Fibroblast of skin of scalp (primary cell): ENCODE results near the gene SH3D19.
A peak's percentile ranks its signal among the peaks of the same experiment; 100 is the strongest.
"Not testable (repeated sequence)": the region's sequence is repeated elsewhere in the genome, so short reads cannot be mapped to it uniquely, and the experiment has no call there.

Experiments
- DNase-seq: peaks from one replicate; pipeline ENCODE4 v3.0.0-alpha.2; 2013

The SH3D19 gene

DNA sequence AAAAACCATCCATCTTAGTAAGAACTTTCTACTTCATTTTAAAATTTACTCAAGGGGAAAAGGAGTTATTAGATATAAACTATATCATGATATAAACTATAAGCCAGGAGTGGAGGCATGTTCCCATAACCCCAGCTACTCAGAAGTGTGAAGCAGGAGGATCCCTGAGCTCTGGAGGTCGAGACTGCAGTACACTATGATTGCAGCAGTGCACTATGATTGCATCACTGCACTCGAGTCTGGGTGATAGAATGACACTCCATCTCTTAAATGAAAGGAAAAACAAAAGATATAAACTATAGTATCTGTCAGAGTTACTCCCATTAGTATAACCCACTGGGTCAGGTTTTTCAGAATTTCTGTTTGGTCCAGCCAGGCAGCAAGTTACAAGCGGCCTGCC is 178.4 kb downstream of the SH3D19 start:
- DNase-seq: no peak

DNA sequence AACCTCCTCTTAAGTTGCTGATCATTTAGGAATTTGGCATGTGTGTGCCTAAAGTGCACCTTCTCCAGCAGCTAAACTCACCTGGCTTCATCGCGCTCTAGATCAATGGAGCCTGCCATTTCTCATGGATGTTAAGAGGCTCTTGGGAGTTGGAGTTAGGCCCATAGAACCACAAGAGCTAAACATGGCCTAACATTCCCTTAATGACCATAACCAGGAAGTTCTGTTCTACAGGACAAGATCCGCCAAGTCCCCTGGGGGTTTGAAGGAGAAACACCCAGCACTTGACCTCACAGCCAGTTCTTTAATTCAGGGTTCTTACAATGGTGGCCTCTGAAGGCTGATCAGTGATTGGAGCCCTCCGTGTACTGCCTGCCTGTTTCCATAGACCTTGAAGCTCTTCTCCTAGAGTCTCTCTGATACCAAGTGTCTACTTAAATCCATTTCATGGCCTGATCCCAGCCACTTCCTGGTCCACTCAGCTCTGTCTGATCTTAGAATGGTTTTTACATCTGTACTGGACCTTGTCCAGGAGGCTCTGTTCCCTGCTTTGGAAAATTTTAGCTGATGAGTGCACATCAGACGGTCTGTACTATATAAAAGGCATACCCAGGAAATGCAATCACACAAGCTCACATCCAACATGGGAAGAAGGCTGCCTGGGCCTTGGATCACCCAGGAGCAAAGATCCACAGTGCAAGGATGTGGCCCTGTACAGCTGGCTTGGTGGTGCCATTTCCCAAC is 180.9 kb downstream of the SH3D19 start:
- no peak for DNase-seq

- no peak for DNase-seq
Measured at GRCh38 chr4:151143811-151144210, 181.6 kb downstream of the SH3D19 start.

- no peak for DNase-seq
Measured at GRCh38 chr4:151143162-151143561, 182.2 kb downstream of the SH3D19 start.

DNA sequence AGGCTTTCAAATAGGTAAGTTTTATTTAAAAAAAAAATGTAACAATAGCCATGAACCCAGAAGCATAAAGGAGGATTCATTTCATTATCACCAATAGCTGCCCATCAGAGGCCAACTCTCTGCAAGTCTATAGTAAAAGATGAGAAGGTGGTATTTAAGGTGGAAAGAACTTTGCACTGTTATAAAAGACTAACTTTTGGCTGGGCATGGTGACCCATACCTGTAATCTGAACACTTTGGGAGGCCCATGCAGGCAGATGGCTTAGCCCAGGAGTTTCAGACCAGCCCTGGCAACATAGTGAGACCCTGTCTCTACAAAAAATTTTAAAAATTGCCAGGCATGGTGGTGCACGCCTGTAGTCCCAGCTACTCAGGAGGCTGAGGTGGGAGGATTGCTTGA is 182.6 kb downstream of the SH3D19 start:
- no peak for DNase-seq

DNA sequence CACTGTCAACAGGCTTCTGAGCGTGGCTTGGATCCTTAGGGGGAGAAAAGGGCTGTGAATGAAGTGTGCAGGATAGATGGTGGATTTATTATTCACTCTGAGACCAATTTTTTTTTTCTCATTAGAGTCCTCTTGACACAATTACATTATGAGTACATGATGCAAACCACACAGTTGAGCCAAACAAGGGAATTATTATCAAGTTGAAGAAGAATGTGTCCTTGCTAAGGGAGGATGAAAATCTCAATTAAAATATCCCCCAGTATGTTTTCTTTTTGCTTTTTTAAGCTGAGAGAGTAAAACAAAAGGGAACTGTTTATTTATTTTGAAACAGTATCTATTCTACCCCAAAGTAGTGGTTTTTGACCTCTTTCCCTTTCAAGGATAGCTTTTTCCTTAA is 185.6 kb downstream of the SH3D19 start:
- DNase-seq: no peak

- not testable (repeated sequence) for DNase-seq
Measured at GRCh38 chr4:151136048-151136447, 189.4 kb downstream of the SH3D19 start.

DNA sequence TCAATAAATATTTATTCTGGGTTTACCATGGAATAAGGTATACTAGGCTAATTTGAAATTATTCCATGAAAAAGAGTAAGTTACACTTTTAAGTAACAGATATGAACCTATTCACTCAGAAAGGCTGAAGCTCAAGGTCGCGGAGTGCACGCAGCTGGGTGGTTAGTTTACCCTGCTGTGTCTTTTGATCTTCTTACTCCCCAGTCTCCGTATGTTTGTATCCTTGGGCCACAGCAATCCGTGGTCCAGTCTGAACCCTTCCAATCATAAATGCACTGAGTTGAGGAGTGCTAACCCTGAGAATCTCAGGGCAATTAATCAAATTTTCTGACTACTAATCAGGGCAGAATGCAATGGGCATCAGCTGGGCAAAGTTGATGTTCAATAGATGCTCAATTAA is 192.1 kb downstream of the SH3D19 start:
- DNase-seq: no peak

GRCh38 chr4:151129796-151130195 is 195.6 kb downstream of the SH3D19 start:
- no peak for DNase-seq

DNA sequence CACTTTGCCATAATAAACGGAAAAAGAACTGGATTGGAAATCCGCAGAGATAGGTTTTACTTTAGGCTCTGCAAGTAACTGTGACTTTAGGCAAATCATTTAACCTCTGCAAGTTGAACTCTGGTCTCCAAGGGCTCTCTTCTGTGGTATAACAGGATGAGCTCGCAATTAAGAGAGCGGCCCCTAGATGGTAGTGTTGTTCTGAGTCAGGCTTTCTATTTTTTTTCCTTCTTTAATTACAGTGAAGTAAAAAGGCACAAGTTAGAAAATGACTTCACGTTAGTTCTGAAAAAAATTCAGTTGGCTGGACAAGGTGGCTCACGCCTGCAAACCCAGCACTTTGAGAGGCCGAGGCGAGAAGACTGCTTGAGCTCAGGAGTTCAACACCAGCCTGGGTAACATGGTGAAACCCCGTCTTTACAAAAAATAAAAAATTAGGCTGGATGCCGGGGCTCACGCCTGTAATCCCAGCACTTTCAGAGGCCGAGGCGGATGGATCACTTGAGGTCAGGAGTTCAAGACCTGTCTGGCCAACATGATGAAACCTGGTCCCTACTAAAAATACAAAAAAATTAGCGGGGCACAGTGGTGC is 207.9 kb downstream of the SH3D19 start:
- peak; percentile 67 for DNase-seq

DNA sequence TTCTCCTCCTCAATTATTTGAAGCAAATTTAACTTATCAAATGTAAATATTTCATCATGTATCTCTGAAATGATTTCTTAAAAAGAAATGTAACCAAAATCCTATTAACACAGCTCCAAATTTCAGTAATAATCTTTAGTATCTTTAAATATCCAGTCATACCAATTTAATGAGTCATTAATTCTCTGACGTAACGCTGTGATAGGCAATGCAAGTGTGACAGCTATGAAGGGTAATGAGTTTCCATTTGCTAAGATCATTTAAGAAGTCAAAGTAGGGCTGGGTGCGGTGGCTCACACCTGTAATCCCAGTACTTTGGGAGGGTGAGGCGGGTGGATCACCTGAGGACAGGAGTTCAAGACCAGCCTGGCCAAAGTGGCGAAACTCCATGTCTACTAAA is 210.4 kb downstream of the SH3D19 start:
- DNase-seq: peak; percentile 29

DNA sequence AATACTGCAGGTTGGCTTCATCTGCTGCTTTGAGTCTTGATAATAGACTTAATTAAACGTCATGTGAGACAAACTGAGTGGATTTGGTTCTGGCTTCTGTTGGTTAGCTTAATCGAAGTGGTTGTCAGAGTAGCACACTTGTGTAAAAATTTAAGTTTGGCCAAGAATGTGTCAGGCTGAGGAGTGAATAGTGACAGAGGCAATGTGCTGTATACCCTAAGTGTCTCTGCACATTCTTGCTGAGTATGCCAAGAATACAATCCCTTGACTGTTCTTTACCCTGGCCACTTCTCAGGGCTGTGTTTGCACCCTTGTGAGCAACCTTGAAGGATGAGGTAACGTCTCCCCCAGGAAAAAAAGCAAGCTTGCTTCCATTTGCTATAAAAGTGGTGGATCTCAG is 211.1 kb downstream of the SH3D19 start:
- no peak for DNase-seq

DNA sequence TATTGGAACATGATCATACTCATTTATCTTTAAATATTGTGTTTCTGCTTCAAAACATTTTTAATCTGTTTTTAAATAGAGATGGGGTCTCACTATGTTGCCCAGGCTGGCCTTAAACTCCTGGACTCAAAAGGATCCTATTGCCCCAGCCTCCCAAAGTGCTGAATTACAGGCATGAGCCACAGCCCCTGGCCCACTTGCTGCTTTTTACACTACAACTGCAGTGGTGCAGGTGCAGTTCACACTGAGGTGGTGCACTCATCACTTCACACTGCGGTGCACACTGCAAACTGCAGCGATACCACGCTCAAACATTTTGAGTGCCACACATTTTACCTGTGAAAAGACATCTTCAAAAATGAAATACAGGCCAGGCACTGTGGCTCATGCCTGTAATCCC is 215.2 kb downstream of the SH3D19 start:
- no peak for DNase-seq

GRCh38 chr4:151107063-151107462 is 218.3 kb downstream of the SH3D19 start:
- DNase-seq: no peak

DNA sequence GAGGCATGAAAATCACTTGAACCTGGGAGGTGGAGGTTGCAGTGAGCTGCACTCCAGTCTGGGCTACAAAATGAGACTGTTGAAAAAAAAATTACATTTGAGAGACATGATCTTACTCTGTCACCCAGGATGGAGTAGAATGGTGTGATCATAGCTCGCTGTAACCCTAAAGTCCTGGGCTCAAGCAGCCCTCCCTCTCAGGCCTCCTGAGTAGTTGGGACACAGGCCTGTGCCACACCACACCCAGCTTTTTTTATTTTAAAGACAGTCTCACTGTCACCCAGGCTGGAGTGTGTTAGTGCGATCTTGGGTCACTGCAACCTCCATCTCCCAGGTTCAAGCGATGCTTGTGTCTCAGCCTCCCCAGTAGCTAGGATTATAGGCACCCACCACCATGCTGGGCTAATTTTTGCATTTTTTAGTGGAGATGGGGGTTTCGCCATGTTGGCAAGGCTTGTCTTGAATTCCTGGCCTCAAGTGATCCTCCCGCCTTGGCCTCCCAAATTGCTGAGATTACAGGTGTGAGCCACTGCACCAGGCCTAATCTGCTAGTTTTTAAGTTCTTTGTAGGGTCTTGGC is 219.9 kb downstream of the SH3D19 start:
- no peak for DNase-seq

GRCh38 chr4:151104621-151105020 is 220.8 kb downstream of the SH3D19 start:
- no peak for DNase-seq

DNA sequence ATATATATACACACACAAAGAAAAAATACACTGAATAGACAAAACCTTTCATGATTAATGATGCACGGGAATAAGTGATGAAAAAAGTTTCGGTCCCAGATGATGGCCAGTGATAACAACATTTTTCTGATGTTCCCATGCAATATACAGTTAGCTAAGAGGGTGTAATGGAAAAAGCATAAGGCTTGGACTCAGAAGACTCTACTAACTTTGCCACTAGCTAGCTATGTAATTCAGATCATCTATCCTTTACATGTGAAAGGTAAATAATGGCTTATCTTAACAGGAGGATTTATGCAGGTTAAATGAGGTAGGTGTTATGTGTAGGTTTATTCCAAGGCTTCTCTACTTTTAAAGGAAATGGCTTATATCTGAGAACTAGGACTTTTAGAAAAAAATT is 221.6 kb downstream of the SH3D19 start:
- DNase-seq: no peak

- no peak for DNase-seq
Measured at GRCh38 chr4:151100531-151100930, 224.9 kb downstream of the SH3D19 start.

GRCh38 chr4:151099976-151100417 is 225.4 kb downstream of the SH3D19 start:
- DNase-seq: peak; percentile 21

DNA sequence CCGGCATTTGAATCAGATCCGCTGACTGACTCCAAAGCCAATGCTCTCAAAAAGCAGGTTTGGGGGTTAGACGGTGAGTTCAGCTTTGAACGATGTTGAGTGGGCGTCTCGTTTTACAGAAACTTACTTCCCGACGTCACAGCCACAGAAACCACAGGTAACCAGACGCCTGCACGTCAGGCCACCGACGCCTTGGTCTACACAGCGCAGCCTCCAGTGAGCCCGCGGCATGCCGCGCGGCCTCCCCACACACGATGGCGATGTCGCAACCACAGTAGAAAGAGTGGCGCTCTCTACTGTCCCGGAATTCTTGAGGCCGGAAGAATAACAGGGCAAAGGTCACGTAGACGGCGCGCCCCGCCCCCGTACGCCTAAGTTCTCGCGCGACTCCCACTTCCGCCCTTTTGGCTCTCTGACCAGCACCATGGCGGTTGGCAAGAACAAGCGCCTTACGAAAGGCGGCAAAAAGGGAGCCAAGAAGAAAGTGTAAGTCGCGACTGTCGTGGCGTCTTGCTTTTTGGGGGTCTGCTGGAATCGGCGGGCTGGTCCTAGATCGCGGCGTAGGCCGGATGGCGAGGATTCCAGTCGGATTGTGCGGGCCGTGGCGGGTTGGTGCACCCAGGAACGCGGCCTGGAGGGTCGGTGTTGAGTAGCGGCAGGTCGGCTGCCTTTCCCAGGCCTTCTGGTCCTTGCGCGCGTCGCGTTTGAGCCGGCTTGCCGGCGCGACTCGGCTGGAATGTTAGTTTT is 226.0 kb downstream of the SH3D19 start, which contains the start of gene RPS3A:
RPS3A (plus strand) TSS at position 400 of the 747 bp plus-strand sequence; CDS start at position 425, 25 bp downstream.
- peak; percentile 97 for DNase-seq

- DNase-seq: no peak
Measured at GRCh38 chr4:151098979-151099228, 226.5 kb downstream of the SH3D19 start.

DNA sequence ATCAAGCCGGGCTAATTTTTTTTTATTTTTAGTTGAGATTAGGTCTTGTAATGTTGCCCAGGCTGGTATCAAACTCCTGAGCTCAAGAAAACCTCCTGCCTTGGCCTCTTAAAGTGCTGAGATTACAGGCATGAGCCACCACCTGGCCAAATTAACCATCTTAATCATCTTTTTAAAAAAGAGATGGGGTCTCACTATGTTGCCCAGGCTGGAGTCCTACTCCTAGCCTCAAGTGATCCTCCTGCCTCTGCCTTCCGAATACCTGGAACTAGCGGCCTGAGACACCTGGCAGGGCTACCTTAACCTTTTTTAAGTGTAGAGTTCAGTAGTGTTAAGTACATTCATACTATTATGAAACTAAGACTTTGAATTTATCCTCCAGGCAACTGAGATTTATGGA is 227.6 kb downstream of the SH3D19 start:
- no peak for DNase-seq

DNA sequence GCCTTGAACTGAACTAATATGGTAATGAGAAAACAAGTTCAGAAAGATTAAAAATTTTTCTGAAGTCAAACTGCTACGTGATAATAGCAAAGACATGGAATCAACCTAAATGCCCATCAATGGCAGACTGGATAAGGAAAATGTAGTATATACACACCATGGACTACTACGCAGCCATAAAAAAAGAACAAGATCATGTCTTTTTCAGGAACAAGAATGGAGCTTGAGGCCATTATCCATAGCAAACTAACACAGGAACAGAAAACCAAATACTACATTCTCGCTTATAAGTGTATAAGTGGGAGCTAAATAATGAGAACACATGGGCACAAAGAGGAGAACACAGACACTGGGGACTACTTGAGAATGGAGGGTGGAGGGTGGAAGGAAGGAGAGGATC is 230.3 kb downstream of the SH3D19 start:
- DNase-seq: no peak
